GM19324 (cell line): Measurements from ENCODE around the gene PGS1.

ENCODE experiments used
- ATAC-seq: cut with Tn5 transposase; IDR thresholded peaks from one replicate; pipeline ENCODE4 v1.9.1; 2021; ENCODE audit warnings: mild to moderate bottlenecking, moderate library complexity; ENCODE audit not compliant: unreplicated experiment, low FRiP score

PGS1 gene

GRCh38 chr17:78346605-78347250, 31.7 kb upstream of the PGS1 start:
- ATAC-seq = no peak

GRCh38 chr17:78347453-78347852, 31.0 kb upstream of the PGS1 start:
- ATAC-seq = no peak

GRCh38 chr17:78348055-78348770, 30.2 kb upstream of the PGS1 start:
- no peak for ATAC-seq

- no peak for ATAC-seq
These were observed 28.4 kb upstream of the PGS1 start for GRCh38 chr17:78349891-78350642.

- no peak for ATAC-seq
These were observed 26.9 kb upstream of the PGS1 start for GRCh38 chr17:78351449-78352006.

GRCh38 chr17:78353834-78354233, 24.6 kb upstream of the PGS1 start:
- ATAC-seq = no peak

GRCh38 chr17:78355045-78355641, 23.3 kb upstream of the PGS1 start:
- no peak for ATAC-seq

GRCh38 chr17:78355701-78356100, 22.7 kb upstream of the PGS1 start:
- ATAC-seq = no peak

- ATAC-seq = peak; percentile 54
These were observed 22.2 kb upstream of the PGS1 start for GRCh38 chr17:78356101-78356713.

GRCh38 chr17:78357177-78357586, 21.3 kb upstream of the PGS1 start:
- no peak for ATAC-seq

GRCh38 chr17:78357672-78358537, 20.5 kb upstream of the PGS1 start:
- no peak for ATAC-seq

GRCh38 chr17:78358538-78359320, 19.7 kb upstream of the PGS1 start:
- ATAC-seq = no peak

- ATAC-seq = no peak
These were observed 19.0 kb upstream of the PGS1 start for GRCh38 chr17:78359321-78359996.

- no peak for ATAC-seq
These were observed 18.5 kb upstream of the PGS1 start, which contains the start of gene SOCS3 for GRCh38 chr17:78359997-78360370. Gene SOCS3 (minus strand): TSS chr17:78360077. CDS start chr17:78359095, 982 bp downstream.

GRCh38 chr17:78360371-78361224, 17.9 kb upstream of the PGS1 start:
- ATAC-seq = no peak

- ATAC-seq = no peak
These were observed 17.2 kb upstream of the PGS1 start for GRCh38 chr17:78361225-78361701.

GRCh38 chr17:78362232-78362631, 16.2 kb upstream of the PGS1 start:
- ATAC-seq = no peak
